ENCODE results near the gene CYP2D6. TPM values are rescaled to one million over a fixed set of nuclear protein-coding genes. Genes with fewer than 3 reads are reported as not detected.
"Not testable (repeated sequence)": the region's sequence is repeated elsewhere in the genome, so short reads cannot be mapped to it uniquely, and the experiment has no call there.

CYP2D6 gene
- total RNA-seq, 4 donors from 2014 or later = 0.62 to 2.0 TPM; not detected in 2

GRCh38 chr22:42134100-42135020, 3.8 kb upstream of the CYP2D6 start:
- DNase-seq = no peak
- no peak overlapping the region for H3K4me3 ChIP-seq

GRCh38 chr22:42132457-42132856, 1.8 kb upstream of the CYP2D6 start:
- Histone ChIP-seq H3K4me3 (no peak overlapping the region), H3K4me1 (no peaks in the 10 kb centered on the region), H3K27me3 (no peaks in the 10 kb centered on the region), H3K27ac (no peak overlapping the region), H3K36me3 (no peaks in the 10 kb centered on the region), H3K9me3 (no peaks in the 10 kb centered on the region)
- intact Hi-C loops (cut with DNase I; ENCODE audit: low total_unique reads) = no loop called here
- no peak for DNase-seq
- TF ChIP-seq CTCF (IDR thresholded peaks at IDR 0.05) (no peak), POLR2A (IDR thresholded peaks at IDR 0.05) (no peak)

More at GRCh38 chr22:42134100-42135020, 3.8 kb upstream of the CYP2D6 start:
- H3K9me3 ChIP-seq = no peaks in the 10 kb centered on the region
- H3K27me3 ChIP-seq = no peaks in the 10 kb centered on the region
- H3K4me1 ChIP-seq = no peaks in the 10 kb centered on the region
- H3K27ac ChIP-seq = no peak overlapping the region
- intact Hi-C loops (cut with DNase I; ENCODE audit: low total_unique reads) = no loop called here
- TF ChIP-seq CTCF (IDR thresholded peaks at IDR 0.05) (no peak), POLR2A (IDR thresholded peaks at IDR 0.05) (no peak)
- no peaks in the 10 kb centered on the region for H3K36me3 ChIP-seq

GRCh38 chr22:42131562-42131961, 952 bp upstream of the CYP2D6 start:
- intact Hi-C loops (cut with DNase I; ENCODE audit: low total_unique reads) = no loop called here
- no peak for DNase-seq

GRCh38 chr22:42130182-42130581, 428 bp downstream of the CYP2D6 start:
- H3K4me1 ChIP-seq; intact Hi-C loops (cut with DNase I; ENCODE audit: low total_unique reads); H3K27ac ChIP-seq; H3K4me3 ChIP-seq; H3K27me3 ChIP-seq; H3K36me3 ChIP-seq; H3K9me3 ChIP-seq; DNase-seq: not testable (repeated sequence)

More at GRCh38 chr22:42131562-42131961, 952 bp upstream of the CYP2D6 start:
- no peaks in the 10 kb centered on the region for H3K36me3 ChIP-seq
- TF ChIP-seq CTCF (IDR thresholded peaks at IDR 0.05) = no peak
- no peak for TF ChIP-seq POLR2A (IDR thresholded peaks at IDR 0.05)
- no peaks in the 10 kb centered on the region for H3K4me1 ChIP-seq
- no peaks in the 10 kb centered on the region for H3K9me3 ChIP-seq
- no peak overlapping the region for H3K4me3 ChIP-seq
- no peak overlapping the region for H3K27ac ChIP-seq
- H3K27me3 ChIP-seq = no peaks in the 10 kb centered on the region

GRCh38 chr22:42128776-42129694, 1.6 kb downstream of the CYP2D6 start:
- H3K27ac ChIP-seq; intact Hi-C loops (cut with DNase I; ENCODE audit: low total_unique reads); H3K4me3 ChIP-seq; H3K4me1 ChIP-seq; H3K27me3 ChIP-seq; H3K36me3 ChIP-seq; H3K9me3 ChIP-seq; DNase-seq: not testable (repeated sequence)

- H3K9me3 ChIP-seq; intact Hi-C loops (cut with DNase I; ENCODE audit: low total_unique reads); DNase-seq: not testable (repeated sequence)
Observed at GRCh38 chr22:42128007-42128406, 2.6 kb downstream of the CYP2D6 start.

More at GRCh38 chr22:42128007-42128406, 2.6 kb downstream of the CYP2D6 start:
- H3K4me1 ChIP-seq, H3K27me3 ChIP-seq, H3K27ac ChIP-seq, H3K4me3 ChIP-seq, H3K36me3 ChIP-seq: not testable (repeated sequence)

Data from uterus (tissue), 4 donors.